Mesenchymal stem cell (in vitro differentiated cells and primary cell): ENCODE results near the gene OR52L1. TPM values are rescaled to one million over a fixed set of nuclear protein-coding genes. Genes with fewer than 3 reads are reported as not detected.

Experiments used
- DNase-seq: peaks from one replicate; pipeline ENCODE4 v3.0.0-alpha.2; 2013
- H2AFZ ChIP-seq: one replicate; pipeline ENCODE4 v1.6.1; 2013; ENCODE audit warnings: low read depth, mild to moderate bottlenecking, control low read depth, inconsistent platforms, low read length, moderate library complexity
- H2AK5ac ChIP-seq: 2 replicates; pipeline ENCODE4 v1.6.1; 2013; ENCODE audit warnings: low read length, moderate library complexity, mild to moderate bottlenecking, inconsistent platforms; ENCODE audit not compliant: severe bottlenecking
- H2BK120ac ChIP-seq: one replicate; pipeline ENCODE4 v1.6.1; 2013; ENCODE audit warnings: low read depth, mild to moderate bottlenecking, inconsistent platforms, low read length, moderate library complexity
- H2BK12ac ChIP-seq, 2 experiments: one replicate each; pipeline ENCODE4 v1.6.1; 2013; ENCODE audit warnings: inconsistent platforms in 2 of 2, low read length in 2 of 2, mild to moderate bottlenecking in 2 of 2, moderate library complexity in 2 of 2, control low read depth in 1 of 2
- H2BK15ac ChIP-seq: one replicate; pipeline ENCODE4 v1.6.1; 2013; ENCODE audit warnings: mild to moderate bottlenecking, low read depth, inconsistent platforms; ENCODE audit not compliant: poor library complexity, severe bottlenecking
- H2BK5ac ChIP-seq: 2 replicates; pipeline ENCODE4 v1.6.1; 2013; ENCODE audit warnings: low read depth, mild to moderate bottlenecking, low read length, control low read depth, inconsistent platforms; ENCODE audit not compliant: poor library complexity, severe bottlenecking
- H3K14ac ChIP-seq, 2 experiments: one replicate each; pipeline ENCODE4 v1.6.1; 2013; ENCODE audit warnings: inconsistent platforms in 2 of 2, low read length in 2 of 2, control low read depth in 1 of 2, mild to moderate bottlenecking in 1 of 2, moderate library complexity in 1 of 2
- H3K18ac ChIP-seq, 2 experiments: one replicate each; pipeline ENCODE4 v1.6.1; 2013; ENCODE audit warnings: inconsistent platforms in 2 of 2, low read length in 2 of 2, control low read depth in 1 of 2, low read depth in 1 of 2, mild to moderate bottlenecking in 1 of 2
- H3K23ac ChIP-seq, 2 experiments: one replicate each; pipeline ENCODE4 v1.6.1; 2013; ENCODE audit warnings: inconsistent platforms in 2 of 2, low read length in 2 of 2, mild to moderate bottlenecking in 2 of 2, moderate library complexity in 2 of 2, control low read depth in 1 of 2
- H3K27ac ChIP-seq: 2 replicates; pipeline ENCODE4 v1.5.1; 2013; ENCODE audit warnings: mild to moderate bottlenecking, moderate library complexity, low read length, control low read depth, inconsistent platforms; ENCODE audit not compliant: poor library complexity, severe bottlenecking
- H3K27me3 ChIP-seq, 2 experiments: 2 replicates each; pipeline versions ENCODE4 v1.6.1 to v1.7.0; 2013; ENCODE audit warnings: low read length in 2 of 2, mild to moderate bottlenecking in 2 of 2, moderate library complexity in 2 of 2, control low read depth in 1 of 2, inconsistent platforms in 1 of 2; ENCODE audit not compliant: control insufficient read depth in 1 of 2, insufficient read depth in 1 of 2
- H3K36me3 ChIP-seq, 2 experiments: 2 replicates each; pipeline versions ENCODE4 v1.6.1 to v1.7.0; 2013; ENCODE audit warnings: low read length in 2 of 2, control low read depth in 1 of 2, inconsistent platforms in 1 of 2, low read depth in 1 of 2, mild to moderate bottlenecking in 1 of 2; ENCODE audit not compliant: insufficient read depth in 2 of 2, control insufficient read depth in 1 of 2
- H3K4ac ChIP-seq, 2 experiments: one replicate each; pipeline ENCODE4 v1.6.1; 2013; ENCODE audit warnings: inconsistent platforms in 2 of 2, low read length in 2 of 2, mild to moderate bottlenecking in 2 of 2, moderate library complexity in 2 of 2, control low read depth in 1 of 2, low read depth in 1 of 2
- H3K4me1 ChIP-seq: 2 replicates; pipeline ENCODE4 v1.6.1; 2013; ENCODE audit warnings: low read depth, low read length, control low read depth; ENCODE audit not compliant: control insufficient read depth, insufficient read depth
- H3K4me2 ChIP-seq: 2 replicates; pipeline ENCODE4 v1.6.1; 2013; ENCODE audit warnings: low read length, mild to moderate bottlenecking, inconsistent platforms; ENCODE audit not compliant: poor library complexity, severe bottlenecking
- H3K4me3 ChIP-seq, 2 experiments: 2 replicates each; pipeline versions ENCODE4 v1.5.1 to v1.7.0; 2013; ENCODE audit warnings: low read length in 2 of 2, mild to moderate bottlenecking in 2 of 2, control low read depth in 1 of 2, low read depth in 1 of 2; ENCODE audit not compliant: insufficient read depth in 1 of 2
- H3K79me1 ChIP-seq: replicated peaks from 2 replicates; pipeline ENCODE4 v1.6.1; 2013; ENCODE audit warnings: mild to moderate bottlenecking, control low read depth, low read length, inconsistent platforms; ENCODE audit not compliant: poor library complexity, severe bottlenecking
- H3K9ac ChIP-seq: 2 replicates; pipeline ENCODE4 v1.7.0; 2013; ENCODE audit warnings: mild to moderate bottlenecking, low read length, moderate library complexity
- H3K9me3 ChIP-seq: 2 replicates; pipeline ENCODE4 v1.7.0; 2013; ENCODE audit warnings: mild to moderate bottlenecking, low read length; ENCODE audit not compliant: control insufficient read depth
- H4K8ac ChIP-seq: one replicate; pipeline ENCODE4 v1.6.1; 2013; ENCODE audit warnings: inconsistent platforms, mild to moderate bottlenecking, low read length, moderate library complexity
- H4K91ac ChIP-seq: one replicate; pipeline ENCODE4 v1.6.1; 2013; ENCODE audit warnings: mild to moderate bottlenecking, low read length, inconsistent platforms
- WGBS: methylation state at CpG from one replicate; pipeline ENCODE4 v1.1.7; 2013; ENCODE audit warnings: mixed read lengths; 5-methylcytosine and 5-hydroxymethylcytosine counted together
- polyA plus RNA-seq, 2 experiments: library from polyadenylated mRNA; stranded (reverse); fragments of 200-250 nt; gene quantifications; one replicate each; pipeline ENCODE4 v1.2.3, GENCODE V29; 2013

Gene OR52L1
- polyA plus RNA-seq (2013, experiment 1 of 2) = not detected
- polyA plus RNA-seq (2013, experiment 2 of 2) = not detected

DNA sequence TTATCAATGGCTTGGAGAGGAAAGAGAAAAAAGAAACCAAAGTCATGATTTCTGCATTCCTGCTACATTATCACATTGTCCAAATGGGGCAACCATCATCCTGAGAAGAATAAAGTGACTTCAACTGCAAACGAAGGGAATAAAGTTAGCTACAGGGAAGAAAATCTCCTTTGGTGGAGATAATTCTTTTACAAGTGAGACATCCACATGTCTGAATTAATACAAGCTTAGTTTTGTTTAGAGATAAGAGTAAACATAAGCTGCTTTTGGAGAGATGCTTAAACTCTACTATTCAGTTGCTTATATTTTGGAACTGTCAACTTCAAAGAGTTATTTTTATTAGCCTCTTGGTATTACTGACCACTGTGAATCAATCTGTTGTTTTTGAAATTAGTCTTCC is at the start of gene OR52L1:
TSS of gene OR52L1 (minus strand) at position 101 of the 400 bp plus-strand sequence. CDS start at position 46, 55 bp downstream.
- Histone ChIP-seq H2BK5ac (no peak within 1 kb of the TSS), H2BK120ac (no peak within 1 kb of the TSS), H3K9ac (no peak within 1 kb of the TSS), H2AFZ (no peak within 1 kb of the TSS), H3K14ac (no peak within 1 kb of the TSS), H4K8ac (no peak within 1 kb of the TSS), H4K91ac (no peak within 1 kb of the TSS), H3K27ac (no peak within 1 kb of the TSS), H3K4ac (no peak within 1 kb of the TSS), H3K4me1 (no peaks in the 10 kb centered on the region), H3K23ac (no peak within 1 kb of the TSS), H3K4me3 (no peak within 1 kb of the TSS), H3K36me3 (no peaks in the 10 kb centered on the region), H3K18ac (no peak within 1 kb of the TSS), H2BK15ac (no peak within 1 kb of the TSS), H3K27me3 (peaks cover 0 to 16% of the 10 kb centered on the region in 2 experiments), H2AK5ac (no peak within 1 kb of the TSS), H3K4me2 (no peak within 1 kb of the TSS), H3K79me1 (no peaks in the 10 kb centered on the region), H2BK12ac (no peak within 1 kb of the TSS), H3K9me3 (no peaks in the 10 kb centered on the region)
- no peak for DNase-seq
- no CpG with 5 or more reads among the region's 1 CpG for WGBS

DNA sequence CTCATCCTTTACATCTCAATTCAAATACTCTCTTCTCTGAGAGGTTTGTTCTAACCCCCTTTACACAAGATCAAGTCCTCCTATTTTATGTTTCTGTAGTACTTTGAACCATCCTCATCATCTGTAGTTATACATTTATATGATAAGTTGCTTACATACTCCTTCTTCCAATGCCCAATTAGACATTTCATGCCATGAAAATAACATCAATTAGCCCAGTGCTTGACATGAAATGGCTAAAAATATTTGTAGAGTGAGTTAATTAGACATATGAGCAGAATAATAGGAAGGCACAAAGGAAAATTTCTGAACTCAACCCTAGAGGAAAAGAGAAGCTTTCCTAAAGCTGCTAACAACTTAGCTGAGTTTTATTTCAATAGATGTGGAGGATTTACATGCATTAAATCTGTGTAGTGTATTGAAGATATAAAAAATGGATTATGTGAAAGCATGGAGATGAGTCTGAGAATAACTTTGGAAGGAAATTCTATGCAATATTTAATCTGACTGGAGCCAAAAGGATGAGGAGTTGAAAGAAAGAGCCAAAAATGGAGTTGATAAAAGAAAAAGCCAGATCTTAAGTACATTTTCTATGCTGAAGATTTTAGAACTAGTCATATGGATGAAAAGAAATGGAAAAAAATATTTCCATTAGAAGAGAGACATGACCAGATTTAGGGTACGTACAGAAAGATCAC is 44.1 kb upstream of the OR52L1 start, which contains the start of gene OR56A1:
TSS of gene OR56A1 (minus strand) at position 51 of the 698 bp plus-strand sequence. CDS start 3,066 bp downstream, outside the sequence.
- H3K18ac ChIP-seq = no peak within 1 kb of the TSS
- H3K36me3 ChIP-seq = no peaks in the 10 kb centered on the region
- no peak within 1 kb of the TSS for H4K91ac ChIP-seq
- no peak within 1 kb of the TSS for H2AFZ ChIP-seq
- no peak within 1 kb of the TSS for H2BK5ac ChIP-seq
- H3K4me1 ChIP-seq = no peaks in the 10 kb centered on the region
- H3K79me1 ChIP-seq = no peaks in the 10 kb centered on the region
- no peak within 1 kb of the TSS for H3K14ac ChIP-seq
- no peak within 1 kb of the TSS for H3K9ac ChIP-seq
- H4K8ac ChIP-seq = no peak within 1 kb of the TSS
- no peak within 1 kb of the TSS for H2BK15ac ChIP-seq
- H2BK120ac ChIP-seq = no peak within 1 kb of the TSS
- H2AK5ac ChIP-seq = no peak within 1 kb of the TSS
- no peak within 1 kb of the TSS for H3K27ac ChIP-seq
- no peaks in the 10 kb centered on the region for H3K9me3 ChIP-seq
- WGBS = 71% methylated on average over 1 of the region's 1 CpG
- H3K4me2 ChIP-seq = no peak within 1 kb of the TSS
- H3K23ac ChIP-seq = no peak within 1 kb of the TSS
- H3K27me3 ChIP-seq = peaks cover 0 to 20% of the 10 kb centered on the region in 2 experiments
- DNase-seq = no peak
- H2BK12ac ChIP-seq = no peak within 1 kb of the TSS
- no peak within 1 kb of the TSS for H3K4ac ChIP-seq
- H3K4me3 ChIP-seq = no peak within 1 kb of the TSS

DNA sequence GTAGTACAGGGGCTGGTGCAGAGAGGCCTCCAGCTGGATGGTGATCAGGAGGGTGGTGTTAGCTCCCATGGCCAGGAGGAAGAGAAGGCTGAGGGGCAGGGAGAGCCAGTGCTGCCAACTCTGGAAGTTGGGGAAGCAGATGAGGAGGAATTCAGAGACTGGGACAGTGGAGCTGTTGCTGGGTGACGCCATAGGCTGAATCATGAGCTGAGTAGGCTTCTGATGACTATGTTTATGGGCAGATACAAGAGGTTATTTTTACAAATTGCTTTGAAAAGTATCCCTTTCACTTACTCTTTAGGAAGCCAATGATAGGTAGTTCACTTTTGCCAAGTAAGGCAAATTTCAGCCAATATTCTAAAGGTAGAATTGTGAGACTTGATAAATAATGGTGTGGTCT is 40.7 kb upstream of the OR52L1 start:
- no peak overlapping the region for H3K4me3 ChIP-seq
- H3K14ac ChIP-seq = no peak overlapping the region
- H3K4me2 ChIP-seq = no peak overlapping the region
- H2BK15ac ChIP-seq = no peak overlapping the region
- no peak overlapping the region for H2BK5ac ChIP-seq
- no peak overlapping the region for H2AK5ac ChIP-seq
- 50% methylated on average over 1 of the region's 1 CpG for WGBS
- peaks cover 0 to 22% of the 10 kb centered on the region in 2 experiments for H3K27me3 ChIP-seq
- H2BK12ac ChIP-seq = no peak overlapping the region
- H3K27ac ChIP-seq = no peak overlapping the region
- no peaks in the 10 kb centered on the region for H3K4me1 ChIP-seq
- no peak overlapping the region for H3K9ac ChIP-seq
- no peaks in the 10 kb centered on the region for H3K79me1 ChIP-seq
- H3K9me3 ChIP-seq = no peaks in the 10 kb centered on the region
- H3K4ac ChIP-seq = no peak overlapping the region
- no peak overlapping the region for H4K8ac ChIP-seq
- H2BK120ac ChIP-seq = no peak overlapping the region
- no peaks in the 10 kb centered on the region for H3K36me3 ChIP-seq
- H2AFZ ChIP-seq = no peak overlapping the region
- no peak overlapping the region for H4K91ac ChIP-seq
- no peak overlapping the region for H3K23ac ChIP-seq
- H3K18ac ChIP-seq = no peak overlapping the region
- DNase-seq = no peak

DNA sequence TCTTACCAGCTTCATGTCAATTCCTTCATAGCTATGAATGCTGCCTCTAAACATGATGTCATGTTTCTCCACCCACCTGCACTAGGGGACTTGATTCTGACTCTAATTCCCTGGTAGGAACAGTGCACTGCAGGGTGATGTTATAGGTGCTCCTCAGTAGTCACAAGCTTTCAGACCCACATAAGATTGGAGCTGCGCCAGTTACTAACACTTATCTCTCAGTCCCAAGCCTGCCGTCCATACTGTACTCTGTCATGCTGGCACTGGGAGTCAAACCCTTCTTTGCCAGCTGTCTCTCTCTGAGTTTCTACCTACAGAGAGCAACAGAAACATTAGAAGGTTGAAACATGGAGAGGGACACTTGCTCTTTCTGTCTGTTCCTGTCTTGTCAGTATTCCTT is 38.3 kb upstream of the OR52L1 start:
- 83% methylated on average over 2 of the region's 2 CpGs for WGBS
- Histone ChIP-seq H3K18ac (no peak overlapping the region), H3K4me3 (no peak overlapping the region), H3K4me1 (no peaks in the 10 kb centered on the region), H3K27me3 (peaks cover 0 to 13% of the 10 kb centered on the region in 2 experiments), H2BK15ac (no peak overlapping the region), H3K9ac (no peak overlapping the region), H3K14ac (no peak overlapping the region), H2BK12ac (no peak overlapping the region), H2AK5ac (no peak overlapping the region), H3K4ac (no peak overlapping the region), H3K36me3 (no peaks in the 10 kb centered on the region), H2AFZ (no peak overlapping the region), H3K23ac (no peak overlapping the region), H3K9me3 (no peaks in the 10 kb centered on the region), H3K27ac (no peak overlapping the region), H4K91ac (no peak overlapping the region), H2BK120ac (no peak overlapping the region), H2BK5ac (no peak overlapping the region), H4K8ac (no peak overlapping the region), H3K79me1 (no peaks in the 10 kb centered on the region), H3K4me2 (no peak overlapping the region)
- DNase-seq = no peak
